Left ventricle myocardium inferior (tissue), 1 donor: ENCODE data around the gene F2RL3. TPM values are rescaled to one million over a fixed set of nuclear protein-coding genes. Genes with fewer than 3 reads are reported as not detected.

Experiments used
- DNase-seq: peaks from one replicate; pipeline ENCODE4 v3.0.0-alpha.2; 2020
- H3K27ac ChIP-seq: fragments of 200-600 bp; replicated peaks from 2 replicates; pipeline ENCODE4 v1.8.0; 2021
- H3K27me3 ChIP-seq: fragments of 200-600 bp; 2 replicates; pipeline ENCODE4 v1.8.0; 2021; ENCODE audit warnings: low read depth
- H3K36me3 ChIP-seq: fragments of 200-600 bp; 2 replicates; pipeline ENCODE4 v1.8.0; 2021
- H3K4me1 ChIP-seq: fragments of 200-600 bp; 2 replicates; pipeline ENCODE4 v1.8.0; 2021
- H3K4me3 ChIP-seq: fragments of 200-600 bp; 2 replicates; pipeline ENCODE4 v1.8.0; 2021; ENCODE audit warnings: mild to moderate bottlenecking, moderate library complexity
- H3K9me3 ChIP-seq: fragments of 200-600 bp; replicated peaks from 2 replicates; pipeline ENCODE4 v1.8.0; 2021
- CTCF ChIP-seq: fragments of 200-600 bp; IDR thresholded peaks from 2 replicates; pipeline ENCODE4 v1.8.0; 2021; ENCODE audit warnings: antibody characterized with exemption, mild to moderate bottlenecking, borderline replicate concordance
- intact Hi-C: fragments of 100-400 bp; cut with micrococcal nuclease; formaldehyde crosslinking; loops from one replicate; pipeline ENCODE4 v1.11.0; 2022
- total RNA-seq: library from RNA; stranded (reverse); fragmentation: NEBNext Ultra II Directional; extraction: Animal tissue kit (Norgen Biotek cat#: 25700); gene quantifications from one replicate; pipeline ENCODE4 v1.2.1, GENCODE V29; 2021
- donor health status: DM: no; HTN: yes; CAD: no; lungs with severe emphysema.

F2RL3 gene
- total RNA-seq, 1 donor from 2014 or later: 1.1 TPM

GRCh38 chr19:16922592-16922934 lies 33.8 kb downstream of the F2RL3 start:
- DNase-seq: no peak
- no peak overlapping the region for H3K27ac ChIP-seq
- intact Hi-C loops: no loop called here
- TF ChIP-seq CTCF: no peak
- H3K4me3 ChIP-seq: no peak overlapping the region
- no peaks in the 10 kb centered on the region for H3K4me1 ChIP-seq
- no peaks in the 10 kb centered on the region for H3K27me3 ChIP-seq
- H3K9me3 ChIP-seq: peaks cover 32% of the 10 kb centered on the region
- peaks cover 25% of the 10 kb centered on the region for H3K36me3 ChIP-seq

- TF ChIP-seq CTCF: no peak
These were observed 34.1 kb downstream of the F2RL3 start for GRCh38 chr19:16922949-16923348.

GRCh38 chr19:16927883-16928282 lies 39.1 kb downstream of the F2RL3 start:
- no peak overlapping the region for H3K4me3 ChIP-seq
- H3K36me3 ChIP-seq: peaks cover 19% of the 10 kb centered on the region
- intact Hi-C loops: no loop called here
- no peak for DNase-seq
- peaks cover 11% of the 10 kb centered on the region for H3K27me3 ChIP-seq
- peaks cover 37% of the 10 kb centered on the region for H3K9me3 ChIP-seq
- no peak overlapping the region for H3K27ac ChIP-seq
- TF ChIP-seq CTCF: no peak
- no peaks in the 10 kb centered on the region for H3K4me1 ChIP-seq

More at GRCh38 chr19:16922949-16923348, 34.1 kb downstream of the F2RL3 start:
- intact Hi-C loops: no loop called here
- H3K4me3 ChIP-seq: no peak overlapping the region
- no peaks in the 10 kb centered on the region for H3K4me1 ChIP-seq
- peaks cover 32% of the 10 kb centered on the region for H3K9me3 ChIP-seq
- no peak for DNase-seq
- peaks cover 25% of the 10 kb centered on the region for H3K36me3 ChIP-seq
- H3K27me3 ChIP-seq: no peaks in the 10 kb centered on the region
- H3K27ac ChIP-seq: no peak overlapping the region

- no peak for DNase-seq
- Histone ChIP-seq H3K27me3 (peaks cover 11% of the 10 kb centered on the region), H3K4me3 (no peak overlapping the region), H3K4me1 (no peaks in the 10 kb centered on the region), H3K27ac (no peak overlapping the region), H3K36me3 (peaks cover 19% of the 10 kb centered on the region), H3K9me3 (peaks cover 39% of the 10 kb centered on the region)
- intact Hi-C loops: no loop called here
- TF ChIP-seq CTCF: no peak
These were observed 39.6 kb downstream of the F2RL3 start for GRCh38 chr19:16928351-16928750.

GRCh38 chr19:16928916-16929315 lies 40.1 kb downstream of the F2RL3 start:
- peaks cover 19% of the 10 kb centered on the region for H3K36me3 ChIP-seq
- peaks cover 45% of the 10 kb centered on the region for H3K9me3 ChIP-seq
- H3K4me3 ChIP-seq: no peak overlapping the region
- TF ChIP-seq CTCF: no peak
- H3K27ac ChIP-seq: no peak overlapping the region
- intact Hi-C loops: no loop called here
- peaks cover 11% of the 10 kb centered on the region for H3K27me3 ChIP-seq
- no peaks in the 10 kb centered on the region for H3K4me1 ChIP-seq
- no peak for DNase-seq

GRCh38 chr19:16930753-16931152 lies 42.0 kb downstream of the F2RL3 start:
- peaks cover 53% of the 10 kb centered on the region for H3K9me3 ChIP-seq

More at GRCh38 chr19:16930753-16931152, 42.0 kb downstream of the F2RL3 start:
- Histone ChIP-seq H3K4me3 (no peak overlapping the region), H3K27ac (no peak overlapping the region), H3K27me3 (peaks cover 11% of the 10 kb centered on the region), H3K4me1 (no peaks in the 10 kb centered on the region), H3K36me3 (peaks cover 12% of the 10 kb centered on the region)
- TF ChIP-seq CTCF: no peak
- intact Hi-C loops: no loop called here
- no peak for DNase-seq
